TTC549 (cell line): ENCODE measurements around the gene EP400.

Source experiments
- FAIRE-seq: peaks from 2 replicates; lab custom pipeline; 2012; peaks lifted over from hg19 to GRCh38; lab: Jason Lieb, UNC

EP400 gene

DNA sequence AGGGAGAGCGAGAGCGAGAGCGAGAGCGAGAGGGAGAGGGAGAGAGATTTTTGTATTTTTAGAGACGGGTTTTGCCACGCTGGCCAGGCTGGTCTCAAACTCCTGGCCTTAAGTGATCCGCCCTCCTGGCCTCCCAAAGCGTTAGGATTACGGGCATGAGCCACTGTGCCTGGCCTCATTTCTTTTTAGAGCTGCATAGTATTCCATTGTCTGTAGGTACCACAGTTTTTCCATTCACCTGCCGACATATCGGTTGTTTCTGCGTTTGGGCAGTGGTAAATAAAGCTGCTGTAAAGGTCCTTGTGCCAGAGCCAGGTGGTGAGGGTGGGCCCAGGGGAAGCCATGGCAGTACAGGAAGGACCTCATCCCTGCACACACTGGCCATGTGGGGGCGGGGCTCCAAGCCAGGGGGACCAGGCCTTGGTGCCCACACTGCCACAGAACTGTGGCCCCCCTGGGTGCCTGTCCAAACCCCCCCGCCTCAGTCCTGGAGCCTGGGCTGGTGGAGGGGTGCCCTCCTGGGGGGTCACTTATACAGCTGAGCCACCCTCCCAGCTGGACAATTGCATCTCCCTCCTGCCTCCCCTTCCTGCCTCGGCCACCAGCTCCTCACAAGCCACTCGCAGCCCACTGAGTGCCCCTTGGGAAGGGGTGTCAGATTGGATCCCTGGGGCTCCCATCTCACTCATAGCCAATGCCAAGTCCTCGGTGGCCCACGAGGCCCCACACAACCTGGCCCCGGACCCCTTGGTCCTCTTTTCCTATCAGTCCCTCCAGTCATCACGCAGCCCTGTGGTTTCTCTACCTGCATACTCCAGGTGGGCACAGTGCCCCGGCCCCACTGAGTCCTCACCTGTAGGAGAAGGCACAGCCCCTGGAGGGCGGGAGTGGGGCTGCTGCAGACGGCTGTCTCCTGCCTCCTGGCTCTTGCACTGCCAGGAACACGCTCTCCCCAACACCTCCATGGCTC lies 22.3 kb upstream of the EP400 start:
- no peak for FAIRE-seq

GRCh38 chr12:131928080-131928710 lies 21.5 kb upstream of the EP400 start:
- FAIRE-seq = no peak

DNA sequence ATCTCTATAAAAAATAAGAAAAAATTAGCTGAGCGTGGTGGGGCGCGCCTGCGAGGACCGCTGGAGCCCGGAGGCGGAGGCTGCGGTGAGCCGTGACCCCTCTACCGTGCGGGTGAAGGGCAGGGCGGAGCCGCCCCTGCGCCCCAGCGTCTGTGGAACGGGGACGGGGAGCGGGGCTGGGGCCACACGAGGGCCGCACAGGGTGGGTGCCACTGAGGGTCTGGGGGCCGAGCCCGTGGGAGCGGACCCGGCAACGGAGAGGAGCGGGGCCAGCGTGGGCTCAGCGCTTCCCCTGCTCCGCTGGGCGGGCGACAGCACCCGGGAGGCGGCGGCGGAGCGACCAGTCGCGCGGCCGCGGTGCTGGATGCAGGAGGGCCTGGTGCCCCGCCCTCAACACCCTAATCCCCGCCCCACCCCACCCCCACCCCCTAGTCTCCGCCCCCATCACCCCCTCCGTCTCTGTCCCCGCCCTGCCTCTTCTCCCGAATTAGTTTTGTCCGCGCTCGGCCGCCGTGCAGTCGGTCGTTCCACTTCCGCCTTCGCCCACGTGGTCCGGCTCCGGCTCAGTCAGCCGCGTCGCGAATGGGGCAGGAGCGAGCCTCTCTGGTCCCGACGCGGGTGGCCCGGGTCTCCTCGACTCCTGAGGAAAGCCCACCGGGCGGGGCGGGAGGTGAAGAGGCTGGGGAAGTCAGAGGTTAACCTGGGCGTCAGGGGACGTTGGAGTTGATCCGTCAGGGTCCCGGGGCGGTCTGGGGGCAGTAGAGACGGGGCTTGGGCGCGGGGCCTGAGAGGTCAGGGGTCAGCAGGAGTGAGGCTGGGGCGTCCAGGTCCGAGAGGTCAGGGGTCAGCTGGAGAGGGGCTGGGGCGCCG lies 20.8 kb upstream of the EP400 start, which contains the start of gene PUS1:
Gene PUS1 (plus strand): TSS at position 566 of the 870 bp plus-strand sequence. CDS start 447 bp downstream, outside the sequence.
- FAIRE-seq = no peak

GRCh38 chr12:131929581-131930456 lies 19.9 kb upstream of the EP400 start:
- no peak for FAIRE-seq

DNA sequence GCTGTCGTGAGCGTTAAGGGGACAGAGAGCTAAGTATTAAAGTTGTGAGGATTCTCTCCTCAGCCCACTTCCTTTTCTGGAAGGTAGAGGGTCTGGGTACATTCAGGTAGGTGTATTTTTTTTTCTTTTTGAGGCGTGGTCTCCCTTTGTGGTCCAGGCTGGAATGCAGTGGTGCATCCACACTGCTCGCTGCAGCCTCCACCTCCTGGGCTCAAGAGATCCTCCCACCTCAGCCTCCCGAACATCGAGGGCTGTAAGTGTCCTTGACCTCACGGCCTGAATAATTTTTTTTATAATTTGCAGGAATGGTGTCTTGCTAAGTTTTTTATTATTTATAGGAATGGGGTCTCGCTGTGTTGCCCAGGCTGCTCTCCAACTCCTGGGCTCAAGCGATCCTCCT lies 19.2 kb upstream of the EP400 start:
- FAIRE-seq = no peak

DNA sequence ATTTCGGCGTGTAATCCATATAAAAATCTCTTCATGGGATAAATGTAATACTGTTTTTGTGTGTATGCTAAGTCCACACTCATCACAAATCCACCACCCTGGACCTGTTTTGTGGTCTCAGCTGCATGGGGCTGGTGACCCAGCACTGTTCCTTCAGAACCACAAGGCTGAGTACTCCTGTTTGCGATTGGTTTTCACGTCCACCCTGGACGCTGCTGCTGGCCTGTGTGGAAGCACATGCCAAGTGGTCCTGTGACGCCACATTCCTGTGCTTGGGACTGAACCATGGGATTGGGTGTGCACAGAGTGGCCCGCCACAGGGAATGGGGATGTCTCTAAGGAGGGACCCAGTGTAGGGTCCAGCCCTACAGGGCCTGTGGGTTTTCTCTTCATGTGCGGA lies 16.4 kb upstream of the EP400 start:
- FAIRE-seq = no peak

- no peak for FAIRE-seq
Observed at GRCh38 chr12:131934535-131934934, 15.2 kb upstream of the EP400 start.

DNA sequence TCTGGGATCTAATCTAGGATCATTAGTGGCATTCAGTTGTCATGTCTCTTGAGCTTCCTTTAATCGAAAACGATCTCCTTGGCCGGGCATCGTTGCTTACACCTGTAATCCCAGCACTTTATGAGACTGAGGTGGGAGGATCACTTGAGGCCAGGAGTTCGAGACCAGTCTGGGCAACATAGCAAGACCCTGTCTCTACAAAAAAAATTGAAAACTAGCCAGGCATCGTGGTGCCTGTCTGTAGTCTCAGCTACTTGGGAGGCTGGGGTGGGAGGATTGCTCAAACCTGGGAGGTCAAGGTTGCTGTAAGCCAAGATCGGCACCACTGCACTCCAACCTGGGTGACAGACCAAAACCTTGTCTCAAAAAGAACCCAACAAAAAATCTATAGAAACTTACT lies 11.7 kb upstream of the EP400 start:
- FAIRE-seq = no peak

GRCh38 chr12:131939007-131939406 lies 10.7 kb upstream of the EP400 start:
- no peak for FAIRE-seq

DNA sequence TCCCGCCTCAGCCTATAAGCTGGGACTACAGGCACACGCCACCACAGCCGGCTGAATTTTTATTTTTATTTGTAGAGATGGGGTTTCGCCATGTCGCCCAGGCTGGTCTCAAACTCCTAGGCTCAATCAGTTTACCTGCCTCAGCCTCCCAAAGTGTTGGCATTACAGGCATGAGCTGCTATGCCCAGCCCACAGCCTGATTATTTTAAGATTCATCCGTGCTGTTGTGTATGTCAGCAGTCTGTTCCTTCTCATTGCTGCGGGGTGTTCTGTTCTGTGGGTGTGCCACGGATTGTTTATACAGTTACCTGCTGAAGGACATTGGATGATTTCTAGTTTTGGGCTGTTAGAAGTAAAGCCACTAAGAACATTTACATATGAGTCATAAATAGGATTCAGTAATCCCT lies 9.6 kb upstream of the EP400 start:
- no peak for FAIRE-seq

DNA sequence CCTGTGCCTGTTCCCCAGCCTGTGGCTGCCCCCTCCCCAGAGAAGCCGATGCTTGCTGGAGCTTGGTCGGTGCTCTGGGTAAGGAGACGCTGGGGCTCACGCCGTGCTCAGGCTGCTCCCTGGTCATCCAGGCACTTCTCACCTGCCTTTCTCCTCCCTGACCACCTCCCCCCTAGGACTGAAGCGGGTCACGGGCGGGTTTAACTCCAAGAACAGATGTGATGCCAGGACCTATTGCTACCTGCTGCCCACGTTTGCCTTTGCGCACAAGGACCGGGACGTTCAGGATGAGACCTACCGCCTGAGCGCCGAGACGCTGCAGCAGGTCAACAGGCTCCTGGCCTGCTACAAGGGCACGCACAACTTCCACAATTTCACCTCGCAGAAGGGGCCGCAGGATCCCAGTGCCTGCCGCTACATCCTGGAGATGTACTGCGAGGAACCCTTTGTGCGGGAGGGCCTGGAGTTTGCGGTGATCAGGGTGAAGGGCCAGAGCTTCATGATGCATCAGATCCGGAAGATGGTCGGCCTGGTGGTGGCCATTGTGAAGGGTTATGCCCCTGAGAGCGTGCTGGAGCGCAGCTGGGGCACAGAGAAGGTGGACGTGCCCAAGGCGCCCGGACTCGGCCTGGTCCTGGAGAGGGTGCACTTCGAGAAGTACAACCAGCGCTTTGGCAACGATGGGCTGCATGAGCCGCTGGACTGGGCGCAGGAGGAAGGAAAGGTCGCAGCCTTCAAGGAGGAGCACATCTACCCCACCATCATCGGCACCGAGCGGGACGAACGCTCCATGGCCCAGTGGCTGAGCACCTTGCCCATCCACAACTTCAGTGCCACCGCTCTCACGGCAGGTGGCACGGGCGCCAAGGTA lies 8.4 kb upstream of the EP400 start:
- FAIRE-seq = no peak

DNA sequence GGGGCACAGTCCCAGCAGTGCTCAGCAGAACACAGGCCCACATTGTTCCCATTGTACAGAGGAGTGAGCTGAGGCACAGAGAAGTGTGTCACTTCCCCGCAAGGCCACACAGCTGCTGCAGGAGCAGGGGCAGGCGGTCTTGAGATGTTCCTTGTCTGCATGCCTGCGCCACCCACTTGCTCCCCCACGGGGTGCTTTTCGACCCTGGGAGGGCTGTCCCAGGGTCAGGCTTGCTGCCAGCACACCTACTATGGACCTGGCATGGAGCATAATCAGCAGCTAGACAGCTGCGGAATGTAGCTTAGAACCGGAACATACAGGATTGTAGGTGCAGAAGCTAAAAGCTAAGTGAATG lies 7.8 kb upstream of the EP400 start:
- FAIRE-seq = no peak

DNA sequence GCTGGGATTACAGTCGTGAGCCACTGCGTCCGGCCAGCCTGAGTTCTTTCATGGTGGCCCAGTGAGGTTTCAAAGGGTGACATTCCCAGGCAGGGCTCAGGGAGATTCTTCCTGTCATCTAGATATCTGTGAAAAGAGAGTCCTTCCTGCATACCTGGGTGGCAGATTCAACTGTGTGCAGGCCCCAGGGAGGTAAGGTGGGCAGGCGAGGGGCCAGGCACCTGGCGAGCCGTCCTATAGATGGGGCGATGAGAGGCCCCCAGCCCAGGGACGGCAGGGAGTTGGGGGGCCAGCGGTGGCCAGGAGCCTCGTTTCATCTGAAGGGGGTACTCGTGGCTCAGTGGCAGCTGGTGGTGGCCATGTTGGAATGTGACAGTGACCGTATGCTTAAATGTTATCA lies 7.1 kb upstream of the EP400 start:
- no peak for FAIRE-seq

GRCh38 chr12:131943389-131943788 lies 6.4 kb upstream of the EP400 start:
- FAIRE-seq = no peak

DNA sequence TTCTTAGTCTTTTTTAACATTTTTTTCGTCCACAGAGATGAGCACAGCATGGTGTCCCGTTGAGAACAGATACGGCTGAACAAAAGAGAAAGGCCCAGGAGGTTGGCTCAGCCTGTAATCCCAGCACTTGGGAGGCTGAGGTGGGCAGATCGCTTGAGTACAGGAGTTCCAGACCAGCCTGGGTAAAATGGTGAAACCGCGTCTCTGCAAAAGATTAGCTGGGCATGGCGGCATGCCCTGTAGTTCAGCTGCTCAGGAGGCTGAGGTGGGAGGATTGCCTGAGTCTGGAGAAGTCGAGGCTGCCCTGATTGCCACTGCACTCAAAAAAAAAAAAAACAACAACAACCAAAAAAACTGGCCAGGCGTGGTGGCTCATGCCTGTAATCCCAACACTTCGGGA lies 5.9 kb upstream of the EP400 start:
- no peak for FAIRE-seq

- FAIRE-seq = no peak
Observed at GRCh38 chr12:131944601-131945251, 5.0 kb upstream of the EP400 start.

DNA sequence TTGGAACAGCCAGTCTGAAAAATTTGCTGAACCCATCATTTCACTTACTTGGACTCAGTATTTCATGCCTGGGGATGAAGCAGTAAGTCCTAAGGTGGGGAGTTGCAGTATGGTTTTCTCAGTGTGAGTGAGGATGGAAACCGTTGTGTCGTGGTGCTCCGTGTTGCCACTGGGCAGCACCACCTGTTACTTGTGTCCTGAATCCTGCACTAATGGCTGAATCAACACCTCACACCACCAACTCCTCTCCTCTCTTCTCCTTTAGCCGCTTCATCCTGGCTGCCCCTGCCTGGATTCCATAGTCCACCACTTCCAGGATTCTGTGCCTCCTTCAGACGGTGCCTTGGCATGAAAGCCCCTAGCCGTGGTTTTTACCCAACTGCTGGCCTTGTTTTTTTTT lies 3.0 kb upstream of the EP400 start:
- no peak for FAIRE-seq

DNA sequence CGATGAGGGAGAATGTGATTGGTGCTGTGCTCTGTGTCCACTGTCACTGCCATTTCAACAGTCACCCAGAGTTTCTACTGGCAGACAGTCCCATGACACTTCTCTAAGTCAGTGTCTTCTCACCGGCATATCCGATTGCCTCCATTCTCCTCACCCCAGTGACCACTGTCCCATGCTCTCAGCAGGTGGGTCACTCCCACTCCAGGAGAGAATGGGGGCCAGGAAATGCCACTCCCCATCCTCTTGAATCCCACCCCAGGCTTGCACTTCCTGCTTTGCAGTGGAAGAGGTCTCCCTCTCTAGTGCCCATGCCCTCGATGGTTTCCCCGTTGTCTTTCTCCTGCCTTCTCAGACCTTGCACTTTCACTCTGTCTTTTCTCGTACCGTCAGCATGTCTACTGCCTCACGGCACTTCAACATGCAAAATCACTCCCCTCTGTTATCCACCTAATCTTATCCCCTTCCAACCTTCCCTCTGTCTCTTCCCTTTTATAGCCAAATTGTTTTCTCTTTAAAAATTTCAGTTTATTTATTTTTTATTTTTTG lies 2.2 kb upstream of the EP400 start:
- no peak for FAIRE-seq

- FAIRE-seq = no peak
Observed at GRCh38 chr12:131948166-131948712, 1.5 kb upstream of the EP400 start.
